Kidney (tissue), 14 donors: ENCODE results near the gene PACS2. TPM values are rescaled to one million over a fixed set of nuclear protein-coding genes. Genes with fewer than 3 reads are reported as not detected.

Source experiments
- DNase-seq, 5 donors: peaks; one replicate each; pipeline ENCODE4 v3.0.0-alpha.2; 2013 to 2020
- FAIRE-seq: peaks from 2 replicates; lab custom pipeline; 2012; peaks lifted over from hg19 to GRCh38; lab: Jason Lieb, UNC
- H3K27ac ChIP-seq, 2 donors: one replicate each; pipeline ENCODE4 v1.7.0; 2013; ENCODE audit warnings: low read depth in 2 of 2, low read length in 2 of 2, inconsistent platforms in 1 of 2
- H3K27me3 ChIP-seq: one replicate; pipeline ENCODE4 v1.7.1; 2013; ENCODE audit warnings: low read length, inconsistent platforms; ENCODE audit not compliant: control insufficient read depth, insufficient read depth
- H3K36me3 ChIP-seq, 3 donors: one replicate each; pipeline versions ENCODE4 v1.7.0 to v1.7.1; 2013; ENCODE audit warnings: low read length in 3 of 3, control low read depth in 1 of 3, inconsistent platforms in 1 of 3; ENCODE audit not compliant: insufficient read depth in 3 of 3, control insufficient read depth in 2 of 3
- H3K4me1 ChIP-seq, 3 donors: one replicate each; pipeline versions ENCODE4 v1.7.0 to v1.7.1; 2013; ENCODE audit warnings: low read length in 3 of 3, inconsistent platforms in 1 of 3, low read depth in 1 of 3; ENCODE audit not compliant: control insufficient read depth in 2 of 3, insufficient read depth in 2 of 3
- H3K4me3 ChIP-seq, 3 donors: one replicate each; pipeline versions ENCODE4 v1.7.0 to v1.8.1; 2013; ENCODE audit warnings: low read length in 3 of 3, control low read depth in 1 of 3, inconsistent platforms in 1 of 3
- H3K9ac ChIP-seq, 3 donors: one replicate each; pipeline versions ENCODE4 v1.7.0 to v1.7.1; 2013; ENCODE audit warnings: low read length in 3 of 3, control low read depth in 1 of 3, inconsistent platforms in 1 of 3
- H3K9me3 ChIP-seq, 3 donors: one replicate each; pipeline versions ENCODE4 v1.7.0 to v1.7.1; 2013; ENCODE audit warnings: low read length in 3 of 3, control low read depth in 1 of 3, inconsistent platforms in 1 of 3; ENCODE audit not compliant: control insufficient read depth in 2 of 3, insufficient read depth in 1 of 3
- intact Hi-C: fragments of 100-400 bp; cut with DNase I; formaldehyde crosslinking; loops from one replicate; pipeline ENCODE4 v1.11.1; 2022
- polyA plus RNA-seq: library from polyadenylated mRNA; stranded (reverse); fragments of 350-450 nt; fragmentation: Illumina TruSeq; extraction: RNeasy Lipid Tissue Mini Kit (QIAGEN cat#74804); gene quantifications from one replicate; pipeline ENCODE4 v1.2.3, GENCODE V29; 2014; ENCODE audit warnings: low read depth, low replicate concordance; ENCODE audit not compliant: insufficient read depth
- total RNA-seq: library from RNA; stranded (reverse); fragmentation: NEBNext Ultra II Directional; extraction: Animal tissue kit (Norgen Biotek cat#: 25700); gene quantifications from one replicate; pipeline ENCODE4 v1.2.1, GENCODE V29; 2021
- TF ChIP-seq, protein P1 (sequence below): IDR thresholded peaks from 3 replicates; pipeline ENCODE4 v1.5.1; 2012; ENCODE audit warnings: mild to moderate bottlenecking, moderate library complexity, borderline replicate concordance; ENCODE audit not compliant: insufficient read depth; ENCODE audit errors: extremely low read depth
- donor health status: control.
- donor health status: control.
- donor health status: control.
- donor health status: control.
- donor health status: control.
- donor health status: DM: yes; HTN: yes; CAD: no.
- donor health status: Normal renal cell carcinoma (clear cell type).

Gene PACS2
- total and polyA plus RNA-seq, 2 donors from 2014 or later = 35.7 to 83.9 TPM

DNA sequence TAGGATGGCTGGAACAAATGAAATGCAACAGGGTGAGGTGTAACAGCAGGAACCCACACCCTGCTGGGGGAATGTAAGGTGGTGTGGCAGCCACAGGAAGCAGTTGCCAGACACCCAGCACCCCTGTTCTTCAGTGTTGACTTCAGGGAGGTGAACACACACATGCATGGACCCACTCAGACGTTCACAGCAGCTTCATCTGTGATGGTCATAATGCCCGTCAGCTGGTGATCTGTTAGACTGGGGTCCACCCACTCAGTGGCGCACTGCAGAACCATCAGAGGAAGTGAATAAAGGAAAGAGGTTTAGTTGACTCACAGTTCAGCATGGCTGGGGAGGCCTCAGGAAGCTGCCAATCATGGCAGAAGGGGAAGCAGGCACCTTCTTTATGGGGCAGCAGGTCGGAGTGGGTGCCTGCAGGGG lies 61.1 kb downstream of the PACS2 start:
- H3K36me3 ChIP-seq = peaks cover 0 to 9% (median 0%) of the 10 kb centered on the region in 3 donors
- H3K27me3 ChIP-seq = no peaks in the 10 kb centered on the region
- FAIRE-seq (no peak), DNase-seq (no peak)
- H3K4me3 ChIP-seq = no peak overlapping the region
- intact Hi-C loops = no loop called here
- H3K27ac ChIP-seq = no peak overlapping the region
- H3K4me1 ChIP-seq = no peaks in the 10 kb centered on the region
- H3K9ac ChIP-seq = no peak overlapping the region
- TF ChIP-seq, protein P1, sequence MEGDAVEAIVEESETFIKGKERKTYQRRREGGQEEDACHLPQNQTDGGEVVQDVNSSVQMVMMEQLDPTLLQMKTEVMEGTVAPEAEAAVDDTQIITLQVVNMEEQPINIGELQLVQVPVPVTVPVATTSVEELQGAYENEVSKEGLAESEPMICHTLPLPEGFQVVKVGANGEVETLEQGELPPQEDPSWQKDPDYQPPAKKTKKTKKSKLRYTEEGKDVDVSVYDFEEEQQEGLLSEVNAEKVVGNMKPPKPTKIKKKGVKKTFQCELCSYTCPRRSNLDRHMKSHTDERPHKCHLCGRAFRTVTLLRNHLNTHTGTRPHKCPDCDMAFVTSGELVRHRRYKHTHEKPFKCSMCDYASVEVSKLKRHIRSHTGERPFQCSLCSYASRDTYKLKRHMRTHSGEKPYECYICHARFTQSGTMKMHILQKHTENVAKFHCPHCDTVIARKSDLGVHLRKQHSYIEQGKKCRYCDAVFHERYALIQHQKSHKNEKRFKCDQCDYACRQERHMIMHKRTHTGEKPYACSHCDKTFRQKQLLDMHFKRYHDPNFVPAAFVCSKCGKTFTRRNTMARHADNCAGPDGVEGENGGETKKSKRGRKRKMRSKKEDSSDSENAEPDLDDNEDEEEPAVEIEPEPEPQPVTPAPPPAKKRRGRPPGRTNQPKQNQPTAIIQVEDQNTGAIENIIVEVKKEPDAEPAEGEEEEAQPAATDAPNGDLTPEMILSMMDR = no peak
- H3K9me3 ChIP-seq = no peaks in the 10 kb centered on the region

GRCh38 chr14:105376521-105377440 lies 62.2 kb downstream of the PACS2 start:
- no peak overlapping the region for H3K4me3 ChIP-seq
- no peak for FAIRE-seq
- H3K27ac ChIP-seq = no peak overlapping the region
- H3K9me3 ChIP-seq = no peaks in the 10 kb centered on the region
- intact Hi-C loops = no loop called here
- H3K36me3 ChIP-seq = peaks cover 0 to 9% (median 1%) of the 10 kb centered on the region in 3 donors
- H3K9ac ChIP-seq = no peak overlapping the region
- H3K27me3 ChIP-seq = no peaks in the 10 kb centered on the region
- DNase-seq = no peak
- no peaks in the 10 kb centered on the region for H3K4me1 ChIP-seq
- TF ChIP-seq, protein P1 = no peak

DNA sequence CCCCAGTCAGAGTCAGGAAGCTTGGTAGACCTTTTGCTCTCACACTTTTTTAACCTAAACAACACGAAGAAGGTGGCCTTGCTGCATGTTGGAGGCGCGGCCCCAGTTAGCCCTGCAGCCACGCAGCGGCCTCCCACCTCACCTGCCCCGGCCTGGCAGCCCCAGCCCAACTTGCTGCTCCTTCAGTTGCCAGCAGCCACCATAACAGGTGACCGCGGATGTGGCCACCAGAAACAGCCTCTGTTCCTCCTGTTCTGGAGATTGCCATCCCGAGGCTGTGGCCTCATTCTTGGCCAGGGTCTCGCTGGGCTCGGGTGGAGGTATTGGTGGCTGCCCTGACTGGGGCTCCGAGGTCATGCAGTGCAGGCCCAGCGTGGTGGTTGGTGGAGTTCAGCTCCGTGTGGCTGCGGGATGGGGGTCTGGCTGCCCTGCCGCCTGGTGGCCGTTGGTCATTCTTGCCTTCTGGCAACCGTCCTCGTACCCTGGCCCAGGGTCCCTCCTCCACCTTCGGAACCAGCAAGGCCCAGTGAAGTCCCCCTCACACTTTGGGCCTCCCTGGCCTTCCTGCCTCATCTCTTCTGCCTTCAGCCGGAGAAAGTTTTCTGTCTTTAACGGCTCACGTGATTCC lies 63.1 kb downstream of the PACS2 start:
- no peak overlapping the region for H3K4me3 ChIP-seq
- FAIRE-seq (no peak), DNase-seq (no peak)
- H3K36me3 ChIP-seq = peaks cover 0 to 15% (median 2%) of the 10 kb centered on the region in 3 donors
- H3K9ac ChIP-seq = no peak overlapping the region
- H3K4me1 ChIP-seq = no peaks in the 10 kb centered on the region
- H3K9me3 ChIP-seq = no peaks in the 10 kb centered on the region
- no peak overlapping the region for H3K27ac ChIP-seq
- TF ChIP-seq, protein P1 = no peak
- no peaks in the 10 kb centered on the region for H3K27me3 ChIP-seq
- intact Hi-C loops = no loop called here
